Vagina (tissue), 2 donors: Measurements from ENCODE around the gene GADD45GIP1.

Experiments
- CTCF ChIP-seq, 3 experiments: fragments of 450-650 bp in 2 of 3; fragments of 200-600 bp in 1 of 3; sonication (generic) in 1 of 3; IDR thresholded peaks; one replicate each; pipeline ENCODE4 v1.5.1; 2017 to 2019; ENCODE audit warnings: antibody characterized with exemption in 3 of 3, mild to moderate bottlenecking in 2 of 3, moderate library complexity in 2 of 3
- POLR2A ChIP-seq, 2 donors: fragments of 450-650 bp; IDR thresholded peaks; one replicate each; pipeline ENCODE4 v1.6.1; 2017; ENCODE audit warnings: antibody characterized with exemption in 2 of 2, mild to moderate bottlenecking in 2 of 2, moderate library complexity in 2 of 2
- POLR2AphosphoS5 ChIP-seq, 2 donors: sonication (generic); formaldehyde crosslinking; IDR thresholded peaks; one replicate each; pipeline ENCODE4 v1.9.0; 2017; ENCODE audit warnings: antibody characterized with exemption in 2 of 2, mild to moderate bottlenecking in 2 of 2, low read depth in 1 of 2; ENCODE audit not compliant: insufficient read depth in 1 of 2

- TF ChIP-seq CTCF (IDR thresholded peaks at IDR 0.05) (no peak), POLR2A (IDR thresholded peaks at IDR 0.05) (no peak), POLR2AphosphoS5 (IDR thresholded peaks at IDR 0.05; ENCODE audit: insufficient read depth in 1 of 2, low read depth in 1 of 2) (no peak)
Measured at GRCh38 chr19:12982648-12983047, 25.6 kb upstream of the GADD45GIP1 start.
